ENCODE data around the gene LIPE.

- TF ChIP-seq CTCF (IDR thresholded peaks at IDR 0.05; ENCODE audit: low read depth, low read length, poor library complexity, severe bottlenecking) (no peak), EZH2phosphoT487 (IDR thresholded peaks at IDR 0.05; ENCODE audit: borderline replicate concordance, low read length) (no peak)
Measured at GRCh38 chr19:42352301-42353259, 74.6 kb downstream of the LIPE start.
